ENCODE results near the gene HES2.

- TF ChIP-seq REST (IDR thresholded peaks at IDR 0.05; ENCODE audit: insufficient replicate concordance, low read depth) (no peak), CTCF (IDR thresholded peaks at IDR 0.05; ENCODE audit: insufficient read depth, low read length) (no peak), POLR2AphosphoS5 (IDR thresholded peaks at IDR 0.05; ENCODE audit: low read depth) (no peak)
Measured at GRCh38 chr1:6424000-6424565, 4.4 kb upstream of the HES2 start.
